GM04504 (cell line): Measurements from ENCODE around the gene FAM118B.

Experiments used
- DNase-seq: peaks from one replicate; pipeline ENCODE4 v3.0.0-alpha.2; 2012; ENCODE audit warnings: low read depth

FAM118B gene

GRCh38 chr11:126311401-126312291 lies 100.1 kb downstream of the FAM118B start:
- DNase-seq: no peak
